ENCODE data around the gene TLR5. TPM values are rescaled to one million over a fixed set of nuclear protein-coding genes. Genes with fewer than 3 reads are reported as not detected.
A peak's percentile ranks its signal among the peaks of the same experiment; 100 is the strongest.

TLR5 gene
- total and polyA plus RNA-seq, 2 of the 4 experiments (the other 2 are of a cell fraction): 0.09 to 0.18 TPM

GRCh38 chr1:223137455-223138085 is 5.5 kb downstream of the TLR5 start:
- in situ Hi-C loops (cut with MboI; ENCODE audit: low sequenced_read_pairs): loop anchor here (5.0 kb wide), 1 partner anchor 545 kb away; no protein-coding TSS in a partner anchor
- H3K36me3 ChIP-seq (ENCODE audit: control insufficient read depth, insufficient read depth, low read length): no peaks in the 10 kb centered on the region
- H2AFZ ChIP-seq (replicated peaks; ENCODE audit: low read length, poor library complexity): no peak overlapping the region
- H3K27me3 ChIP-seq (ENCODE audit: control insufficient read depth, insufficient read depth, low read length): peaks cover 22% of the 10 kb centered on the region
- no peak overlapping the region for H2BK15ac ChIP-seq (ENCODE audit: low read depth, low read length)
- H4K20me1 ChIP-seq (ENCODE audit: insufficient read depth, low read length): no peaks in the 10 kb centered on the region
- H2BK120ac ChIP-seq (ENCODE audit: low read depth, low read length): no peak overlapping the region
- H3K9me1 ChIP-seq (ENCODE audit: insufficient read depth, low read length): no peaks in the 10 kb centered on the region
- no peak overlapping the region for H2BK20ac ChIP-seq (ENCODE audit: low read depth, low read length)
- H3K27ac ChIP-seq (ENCODE audit: insufficient read depth, low read length): no peak overlapping the region
- ChIA-PET CTCF (interaction anchor here (1.2 kb wide), 1 partner anchor 546 kb away, joined by 3 read pairs; no protein-coding TSS in a partner anchor), POLR2A (ENCODE audit: unreplicated experiment) (no interaction called here)
- no peak overlapping the region for H4K91ac ChIP-seq (ENCODE audit: insufficient read depth, low read depth, low read length)
- intact Hi-C loops (cut with micrococcal nuclease): no loop called here
- no peak overlapping the region for H3K14ac ChIP-seq (replicated peaks; ENCODE audit: low read depth, low read length)
- no peak overlapping the region for H2AK5ac ChIP-seq (ENCODE audit: low read depth, low read length)
- H3K79me1 ChIP-seq (ENCODE audit: low read depth in 1 of 2, low read length in 2 of 2): no peaks in the 10 kb centered on the region
- no peak overlapping the region for H3K23ac ChIP-seq (ENCODE audit: low read depth, low read length)
- H4K5ac ChIP-seq (ENCODE audit: low read depth, low read length): no peak overlapping the region
- H4K8ac ChIP-seq (ENCODE audit: low read depth in 2 of 2, low read length in 2 of 2): no peak overlapping the region
- no CpG with 5 or more reads among the region's 2 CpGs for WGBS, 2 experiments (ENCODE audit: extremely low coverage in 2 of 2, insufficient read length in 1 of 2)
- BruUV-seq (replicated peaks): no TSS peak
- no peak overlapping the region for H3K4me3 ChIP-seq (ENCODE audit: insufficient read depth, low read depth, low read length)
- dilution Hi-C loops (cut with HindIII; ENCODE audit: low sequenced_read_pairs, unreplicated experiment): no loop called here
- H3K4me1 ChIP-seq (ENCODE audit: control insufficient read depth, insufficient read depth, low read length): no peaks in the 10 kb centered on the region; the same call in 1 of the 2 replicates
- TF ChIP-seq CHD1 (IDR thresholded peaks at IDR 0.05; ENCODE audit: low read depth, low read length) (no peak), SMC3 (IDR thresholded peaks at IDR 0.05; ENCODE audit: low read depth, low read length) (no peak), USF2 (IDR thresholded peaks at IDR 0.05; ENCODE audit: low read depth, low read length) (no peak), POLR2A (IDR thresholded peaks at IDR 0.05; ENCODE audit: low read depth, low read length) (no peak), NFE2L2 (IDR thresholded peaks at IDR 0.05; ENCODE audit: low read depth, low read length) (no peak), BHLHE40 (IDR thresholded peaks at IDR 0.05; ENCODE audit: low read depth, low read length) (no peak), MXI1 (IDR thresholded peaks at IDR 0.05; ENCODE audit: borderline replicate concordance, low read depth, low read length) (no peak), CEBPB (IDR thresholded peaks at IDR 0.05; ENCODE audit: low read depth, low read length) (peak; percentile 96)
- no peak overlapping the region for H2BK5ac ChIP-seq (ENCODE audit: low read depth, low read length, poor library complexity, severe bottlenecking)
- DNase-seq (peak; percentile 39), ATAC-seq (ENCODE audit: low read depth) (no peak)
- H2AK9ac ChIP-seq (replicated peaks; ENCODE audit: low read depth, low read length, poor library complexity): no peak overlapping the region
- H3K4me2 ChIP-seq (ENCODE audit: low read depth, low read length): no peak overlapping the region
- H3K18ac ChIP-seq (ENCODE audit: low read depth, low read length): no peak overlapping the region
- H3K4ac ChIP-seq (ENCODE audit: low read depth, low read length): no peak overlapping the region
- no peaks in the 10 kb centered on the region for H3K9me3 ChIP-seq (ENCODE audit: control insufficient read depth, insufficient read depth, low read length)
- H3K56ac ChIP-seq (ENCODE audit: extremely low read depth, insufficient read depth, low read length): no peak overlapping the region
- no peak overlapping the region for H3K9ac ChIP-seq (ENCODE audit: low read depth, low read length)
